ENCODE results near the gene CERK.

The CERK gene

DNA sequence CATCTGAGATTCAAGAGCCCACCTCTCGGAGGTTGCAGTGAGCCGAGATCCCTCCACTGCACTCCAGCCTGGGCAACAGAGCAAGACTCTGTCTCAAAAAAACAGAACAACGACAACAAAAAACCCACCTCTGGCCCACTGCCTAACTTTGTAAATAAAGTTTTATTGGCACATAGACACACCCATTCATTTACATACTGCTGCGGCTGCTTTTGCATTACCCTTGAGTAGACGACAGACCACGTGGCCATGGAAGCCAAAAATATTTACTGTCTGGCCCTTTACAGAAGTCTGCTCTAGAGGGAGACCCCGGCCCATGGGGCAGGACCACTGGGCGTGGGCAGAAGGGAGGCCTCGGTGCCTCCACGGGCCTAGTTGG lies 70.8 kb downstream of the CERK start:
- Histone ChIP-seq H3K27me3 (ENCODE audit: control insufficient read depth, insufficient read depth, low read length) (no peaks in the 10 kb centered on the region), H3K4me3 (ENCODE audit: low read depth, low read length) (no peak overlapping the region), H3K9me3 (ENCODE audit: control insufficient read depth, insufficient read depth, low read length) (no peaks in the 10 kb centered on the region), H3K36me3 (ENCODE audit: control insufficient read depth, insufficient read depth, low read length) (peaks cover 5% of the 10 kb centered on the region), H3K4me1 (ENCODE audit: control insufficient read depth, insufficient read depth, low read length) (no peaks in the 10 kb centered on the region), H3K9ac (ENCODE audit: low read depth, low read length) (no peak overlapping the region)

DNA sequence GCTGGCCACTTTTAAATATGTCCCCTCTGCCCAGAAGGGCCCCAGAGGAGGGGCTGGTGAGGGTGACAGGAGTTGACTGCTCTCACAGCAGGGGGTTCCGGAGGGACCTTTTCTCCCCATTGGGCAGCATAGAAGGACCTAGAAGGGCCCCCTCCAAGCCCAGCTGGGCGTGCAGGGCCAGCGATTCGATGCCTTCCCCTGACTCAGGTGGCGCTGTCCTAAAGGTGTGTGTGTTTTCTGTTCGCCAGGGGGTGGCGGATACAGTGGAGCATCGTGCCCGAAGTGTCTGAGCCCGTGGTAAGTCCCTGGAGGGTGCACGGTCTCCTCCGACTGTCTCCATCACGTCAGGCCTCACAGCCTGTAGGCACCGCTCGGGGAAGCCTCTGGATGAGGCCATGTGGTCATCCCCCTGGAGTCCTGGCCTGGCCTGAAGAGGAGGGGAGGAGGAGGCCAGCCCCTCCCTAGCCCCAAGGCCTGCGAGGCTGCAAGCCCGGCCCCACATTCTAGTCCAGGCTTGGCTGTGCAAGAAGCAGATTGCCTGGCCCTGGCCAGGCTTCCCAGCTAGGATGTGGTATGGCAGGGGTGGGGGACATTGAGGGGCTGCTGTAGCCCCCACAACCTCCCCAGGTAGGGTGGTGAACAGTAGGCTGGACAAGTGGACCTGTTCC lies 71.3 kb downstream of the CERK start:
- Histone ChIP-seq H3K4me3 (ENCODE audit: low read depth, low read length) (no peak overlapping the region), H3K27me3 (ENCODE audit: control insufficient read depth, insufficient read depth, low read length) (no peaks in the 10 kb centered on the region), H3K4me1 (ENCODE audit: control insufficient read depth, insufficient read depth, low read length) (no peaks in the 10 kb centered on the region), H3K36me3 (ENCODE audit: control insufficient read depth, insufficient read depth, low read length) (peaks cover 5% of the 10 kb centered on the region), H3K9ac (ENCODE audit: low read depth, low read length) (no peak overlapping the region), H3K9me3 (ENCODE audit: control insufficient read depth, insufficient read depth, low read length) (no peaks in the 10 kb centered on the region)

DNA sequence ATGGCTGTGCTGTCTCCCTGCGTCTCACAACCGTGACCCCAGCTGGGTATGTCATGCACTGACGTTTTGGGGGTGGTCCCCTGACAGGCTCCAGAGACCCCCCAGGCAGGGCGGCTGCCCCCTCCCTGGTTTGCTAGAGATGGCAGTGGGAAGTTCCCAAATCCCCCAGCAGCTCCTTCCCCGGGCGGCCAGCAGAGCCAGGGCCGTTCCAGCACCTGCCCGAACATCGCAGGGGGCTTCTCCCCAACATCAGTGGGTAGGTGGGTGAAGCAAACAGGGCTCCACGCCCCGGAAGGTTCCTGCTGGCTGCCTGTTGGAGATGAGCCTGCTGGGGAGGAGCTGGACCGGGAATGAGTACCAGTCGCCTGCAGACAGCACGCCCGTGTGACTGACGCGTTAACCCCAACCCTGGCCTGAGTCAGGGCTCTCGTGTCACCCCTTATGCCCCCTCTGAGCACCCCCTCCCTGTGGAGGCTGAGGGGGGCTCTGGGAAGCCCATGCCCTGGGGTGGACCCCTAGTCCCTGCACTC lies 72.2 kb downstream of the CERK start:
- peaks cover 5% of the 10 kb centered on the region for H3K36me3 ChIP-seq (ENCODE audit: control insufficient read depth, insufficient read depth, low read length)

DNA sequence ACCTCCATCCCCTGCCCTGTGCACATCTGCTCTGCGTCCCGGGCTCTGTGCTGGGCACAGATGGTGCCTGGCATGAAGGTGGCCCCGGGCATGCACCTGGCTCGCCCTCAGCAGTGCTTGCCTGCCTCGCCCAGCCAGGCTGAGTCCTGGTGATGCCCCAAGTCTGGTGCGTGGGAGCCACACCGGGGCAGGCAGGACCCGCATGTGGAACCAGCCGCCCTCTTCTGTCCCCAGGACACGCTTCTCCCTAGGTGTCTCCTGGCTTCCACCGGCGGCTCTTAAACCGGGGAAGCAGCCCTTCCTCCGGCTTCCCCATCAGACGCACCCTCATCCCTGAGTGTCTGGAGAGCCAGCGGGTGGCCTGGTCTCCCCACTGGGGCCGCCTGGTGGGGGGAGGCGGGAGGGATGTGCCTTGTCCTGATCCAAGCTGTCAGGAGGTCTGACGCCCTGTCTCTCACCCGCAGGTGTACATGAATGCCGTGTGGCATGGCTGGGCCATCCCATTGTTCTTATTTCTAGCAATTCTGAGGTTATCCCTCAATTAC lies 72.8 kb downstream of the CERK start:
- H3K9ac ChIP-seq (ENCODE audit: low read depth, low read length), result no peak overlapping the region
- no peak overlapping the region for H3K4me3 ChIP-seq (ENCODE audit: low read depth, low read length)
- H3K9me3 ChIP-seq (ENCODE audit: control insufficient read depth, insufficient read depth, low read length), result no peaks in the 10 kb centered on the region
- no peaks in the 10 kb centered on the region for H3K27me3 ChIP-seq (ENCODE audit: control insufficient read depth, insufficient read depth, low read length)
- H3K4me1 ChIP-seq (ENCODE audit: control insufficient read depth, insufficient read depth, low read length), result no peaks in the 10 kb centered on the region
- peaks cover 5% of the 10 kb centered on the region for H3K36me3 ChIP-seq (ENCODE audit: control insufficient read depth, insufficient read depth, low read length)

More for the DNA sequence above, 72.2 kb downstream of the CERK start:
- Histone ChIP-seq H3K4me1 (ENCODE audit: control insufficient read depth, insufficient read depth, low read length) (no peaks in the 10 kb centered on the region), H3K9me3 (ENCODE audit: control insufficient read depth, insufficient read depth, low read length) (no peaks in the 10 kb centered on the region), H3K4me3 (ENCODE audit: low read depth, low read length) (no peak overlapping the region), H3K27me3 (ENCODE audit: control insufficient read depth, insufficient read depth, low read length) (no peaks in the 10 kb centered on the region), H3K9ac (ENCODE audit: low read depth, low read length) (no peak overlapping the region)

DNA sequence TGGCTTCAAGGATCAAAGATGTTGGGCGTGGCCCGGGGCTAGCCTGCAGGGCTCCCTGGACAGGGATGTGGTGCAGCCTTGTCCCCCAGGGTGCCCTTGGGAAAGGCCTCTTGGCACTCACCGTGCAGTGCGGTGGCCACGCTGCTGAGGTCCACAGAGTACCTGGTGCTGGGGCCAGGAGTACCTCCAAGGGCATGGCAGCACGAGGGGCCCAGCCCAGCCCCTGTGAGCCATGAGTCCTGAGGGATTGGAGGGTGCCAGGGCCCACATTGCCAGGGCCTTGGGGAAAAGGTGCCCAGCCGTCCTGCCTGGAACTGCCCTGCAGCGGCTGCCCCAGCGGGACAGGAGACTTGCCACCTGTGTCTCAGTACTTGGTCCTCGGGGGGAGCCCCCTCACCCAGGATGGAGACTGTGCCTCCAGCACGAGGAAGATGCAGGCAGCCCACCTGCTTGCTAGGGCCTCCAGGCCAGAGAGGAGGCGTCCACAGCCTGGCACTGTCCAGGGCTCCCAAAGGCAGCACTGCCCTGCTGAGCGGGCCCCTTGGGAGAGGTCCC lies 73.7 kb downstream of the CERK start:
- H3K9me3 ChIP-seq (ENCODE audit: control insufficient read depth, insufficient read depth, low read length), result no peaks in the 10 kb centered on the region
- no peaks in the 10 kb centered on the region for H3K4me1 ChIP-seq (ENCODE audit: control insufficient read depth, insufficient read depth, low read length)
- H3K27me3 ChIP-seq (ENCODE audit: control insufficient read depth, insufficient read depth, low read length), result no peaks in the 10 kb centered on the region
- H3K4me3 ChIP-seq (ENCODE audit: low read depth, low read length), result no peak overlapping the region
- H3K9ac ChIP-seq (ENCODE audit: low read depth, low read length), result no peak overlapping the region
- peaks cover 5% of the 10 kb centered on the region for H3K36me3 ChIP-seq (ENCODE audit: control insufficient read depth, insufficient read depth, low read length)

DNA sequence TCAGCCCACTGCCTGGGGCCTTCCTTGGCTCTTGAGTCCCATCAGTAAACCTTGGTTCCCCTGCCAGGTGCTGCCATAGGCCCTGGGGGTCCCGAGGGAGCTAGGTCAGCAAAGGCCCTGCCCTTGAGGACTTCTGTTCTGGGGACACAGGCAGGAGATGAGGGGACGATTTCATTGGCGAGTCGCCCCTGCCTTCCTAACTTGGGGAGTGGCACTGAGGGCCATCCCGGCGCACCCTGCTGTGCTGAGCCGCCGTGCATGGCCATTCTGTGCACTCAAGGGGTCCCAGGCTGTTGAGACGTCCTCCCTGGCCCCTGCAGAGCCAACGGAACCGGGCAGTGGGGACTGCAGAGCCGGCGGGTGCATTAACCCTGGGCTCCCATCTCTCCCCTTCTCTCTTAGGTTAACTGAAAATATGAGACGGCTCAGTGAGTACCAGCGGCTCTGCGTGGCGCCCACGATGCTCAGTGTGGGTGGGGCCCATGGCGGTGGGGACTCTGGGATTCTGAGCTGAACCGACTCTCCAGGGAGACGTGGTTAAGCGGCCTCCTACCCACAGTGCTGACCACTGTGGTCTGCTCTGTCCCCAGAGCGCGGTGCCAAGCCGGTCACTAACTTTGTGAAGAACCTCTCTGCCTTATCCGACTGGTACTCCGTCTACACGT lies 74.5 kb downstream of the CERK start:
- Histone ChIP-seq H3K9me3 (ENCODE audit: control insufficient read depth, insufficient read depth, low read length) (no peaks in the 10 kb centered on the region), H3K36me3 (ENCODE audit: control insufficient read depth, insufficient read depth, low read length) (peaks cover 5% of the 10 kb centered on the region), H3K4me1 (ENCODE audit: control insufficient read depth, insufficient read depth, low read length) (no peaks in the 10 kb centered on the region), H3K9ac (ENCODE audit: low read depth, low read length) (no peak overlapping the region), H3K4me3 (ENCODE audit: low read depth, low read length) (no peak overlapping the region), H3K27me3 (ENCODE audit: control insufficient read depth, insufficient read depth, low read length) (no peaks in the 10 kb centered on the region)

DNA sequence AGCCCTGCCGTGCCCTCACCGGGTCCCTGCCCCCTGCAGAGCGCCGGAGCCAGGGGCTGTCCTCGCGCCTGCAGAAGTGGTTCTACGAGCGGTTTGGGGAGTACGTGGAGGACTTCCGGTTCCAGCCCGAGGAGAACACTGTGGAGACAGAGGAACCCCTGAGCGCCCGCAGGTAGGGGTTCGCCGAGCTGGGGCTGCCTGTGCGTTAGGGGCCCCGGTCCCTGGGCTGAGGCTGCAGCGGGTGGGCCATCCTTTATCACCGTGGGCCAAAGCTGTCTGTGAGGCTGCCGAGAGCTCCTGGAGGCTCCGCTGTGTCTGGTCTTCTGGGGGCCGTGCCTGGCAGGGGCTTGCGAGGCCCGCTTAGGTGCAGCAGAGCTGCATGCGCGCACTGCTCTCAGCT lies 75.1 kb downstream of the CERK start:
- Histone ChIP-seq H3K36me3 (ENCODE audit: control insufficient read depth, insufficient read depth, low read length) (peaks cover 2% of the 10 kb centered on the region), H3K9me3 (ENCODE audit: control insufficient read depth, insufficient read depth, low read length) (no peaks in the 10 kb centered on the region), H3K9ac (ENCODE audit: low read depth, low read length) (no peak overlapping the region), H3K27me3 (ENCODE audit: control insufficient read depth, insufficient read depth, low read length) (no peaks in the 10 kb centered on the region), H3K4me3 (ENCODE audit: low read depth, low read length) (no peak overlapping the region), H3K4me1 (ENCODE audit: control insufficient read depth, insufficient read depth, low read length) (no peaks in the 10 kb centered on the region)

DNA sequence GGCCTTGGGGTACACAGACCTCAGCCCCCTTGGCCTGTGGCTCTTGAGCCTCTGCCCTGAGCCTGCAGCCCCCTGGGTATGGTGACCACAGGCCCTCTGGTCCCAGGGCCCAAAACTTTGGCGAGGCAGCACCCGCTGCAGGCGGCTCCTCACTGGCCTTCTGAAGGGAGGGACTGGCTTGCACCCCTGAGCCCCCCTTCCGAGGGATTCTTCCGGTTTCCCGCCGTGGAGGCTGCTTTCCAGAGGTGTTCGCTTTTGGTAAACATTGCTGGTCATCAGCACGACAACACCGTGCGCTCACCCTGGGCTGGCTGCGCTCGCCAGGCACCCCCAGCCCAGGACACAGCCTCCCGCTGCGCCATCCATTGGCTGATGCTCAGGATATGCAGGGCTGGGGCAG lies 75.8 kb downstream of the CERK start:
- H3K9ac ChIP-seq (ENCODE audit: low read depth, low read length), result no peak overlapping the region
- H3K36me3 ChIP-seq (ENCODE audit: control insufficient read depth, insufficient read depth, low read length), result peaks cover 2% of the 10 kb centered on the region
- H3K9me3 ChIP-seq (ENCODE audit: control insufficient read depth, insufficient read depth, low read length), result no peaks in the 10 kb centered on the region
- no peaks in the 10 kb centered on the region for H3K4me1 ChIP-seq (ENCODE audit: control insufficient read depth, insufficient read depth, low read length)
- H3K27me3 ChIP-seq (ENCODE audit: control insufficient read depth, insufficient read depth, low read length), result no peaks in the 10 kb centered on the region
- H3K4me3 ChIP-seq (ENCODE audit: low read depth, low read length), result no peak overlapping the region

DNA sequence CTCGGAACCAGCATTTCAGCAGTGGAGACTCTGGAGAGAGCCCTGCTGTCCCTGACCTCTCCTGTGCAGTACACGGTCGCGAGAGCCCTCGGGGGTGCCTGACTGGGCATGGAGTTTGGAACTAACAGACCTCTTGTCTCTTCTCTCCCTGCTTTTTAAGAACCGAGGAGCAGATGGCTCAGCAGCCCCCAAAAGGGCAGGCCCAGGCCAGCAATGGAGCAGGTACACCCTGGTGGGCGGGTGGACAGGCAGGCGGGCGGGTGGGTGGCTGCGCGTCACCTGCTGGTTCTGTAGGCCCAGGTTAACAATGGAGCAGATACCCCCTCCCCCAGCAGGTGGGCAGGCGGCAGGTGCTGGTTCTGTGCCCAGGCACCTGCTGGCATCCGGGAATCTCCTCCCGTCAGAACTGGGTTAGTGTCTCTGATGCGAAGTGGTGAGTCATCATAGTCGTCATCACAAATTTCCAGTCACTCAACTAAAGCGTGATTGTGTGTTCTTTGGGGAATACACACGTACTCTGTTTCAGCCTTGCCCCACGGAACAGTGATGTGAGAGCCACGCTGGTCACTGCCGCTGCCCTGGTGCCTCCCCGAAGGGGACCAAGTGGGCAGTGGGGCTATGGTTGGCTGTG lies 76.7 kb downstream of the CERK start:
- Histone ChIP-seq H3K4me1 (ENCODE audit: control insufficient read depth, insufficient read depth, low read length) (no peaks in the 10 kb centered on the region), H3K9me3 (ENCODE audit: control insufficient read depth, insufficient read depth, low read length) (no peaks in the 10 kb centered on the region), H3K36me3 (ENCODE audit: control insufficient read depth, insufficient read depth, low read length) (peaks cover 2% of the 10 kb centered on the region), H3K9ac (ENCODE audit: low read depth, low read length) (no peak overlapping the region), H3K4me3 (ENCODE audit: low read depth, low read length) (no peak overlapping the region), H3K27me3 (ENCODE audit: control insufficient read depth, insufficient read depth, low read length) (no peaks in the 10 kb centered on the region)

DNA sequence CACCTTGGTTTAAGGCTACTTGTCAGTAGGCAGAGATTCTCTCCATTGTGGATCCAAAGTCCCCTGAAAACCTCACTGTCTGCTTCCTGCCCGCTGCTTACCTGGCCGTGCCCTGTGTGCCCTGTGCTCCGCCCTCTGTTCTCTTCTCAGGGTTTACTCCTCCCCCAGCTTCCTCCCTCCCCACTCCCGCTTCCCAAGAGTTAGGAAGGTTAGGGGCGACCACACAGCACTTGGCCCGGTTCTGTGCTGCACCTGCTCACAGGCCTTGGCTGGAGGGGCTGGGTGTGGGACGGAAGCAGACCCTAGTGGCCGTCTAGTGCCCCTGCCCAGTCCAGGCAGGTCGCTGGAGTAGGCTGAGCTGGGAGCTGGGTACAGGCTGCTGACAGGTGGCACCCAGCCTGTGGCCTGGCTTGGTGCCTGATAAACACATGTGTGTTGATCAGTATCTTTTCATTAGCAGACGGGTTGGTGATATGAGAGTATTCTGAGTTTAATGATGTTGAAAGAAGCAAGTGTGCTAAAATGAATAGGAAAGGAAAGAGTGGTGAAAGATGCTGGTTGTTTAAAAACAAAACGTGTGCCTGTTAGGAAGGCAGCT lies 77.3 kb downstream of the CERK start:
- H3K36me3 ChIP-seq (ENCODE audit: control insufficient read depth, insufficient read depth, low read length), result peaks cover 2% of the 10 kb centered on the region
- no peak overlapping the region for H3K9ac ChIP-seq (ENCODE audit: low read depth, low read length)
- H3K27me3 ChIP-seq (ENCODE audit: control insufficient read depth, insufficient read depth, low read length), result no peaks in the 10 kb centered on the region
- H3K4me1 ChIP-seq (ENCODE audit: control insufficient read depth, insufficient read depth, low read length), result no peaks in the 10 kb centered on the region
- no peak overlapping the region for H3K4me3 ChIP-seq (ENCODE audit: low read depth, low read length)
- no peaks in the 10 kb centered on the region for H3K9me3 ChIP-seq (ENCODE audit: control insufficient read depth, insufficient read depth, low read length)

DNA sequence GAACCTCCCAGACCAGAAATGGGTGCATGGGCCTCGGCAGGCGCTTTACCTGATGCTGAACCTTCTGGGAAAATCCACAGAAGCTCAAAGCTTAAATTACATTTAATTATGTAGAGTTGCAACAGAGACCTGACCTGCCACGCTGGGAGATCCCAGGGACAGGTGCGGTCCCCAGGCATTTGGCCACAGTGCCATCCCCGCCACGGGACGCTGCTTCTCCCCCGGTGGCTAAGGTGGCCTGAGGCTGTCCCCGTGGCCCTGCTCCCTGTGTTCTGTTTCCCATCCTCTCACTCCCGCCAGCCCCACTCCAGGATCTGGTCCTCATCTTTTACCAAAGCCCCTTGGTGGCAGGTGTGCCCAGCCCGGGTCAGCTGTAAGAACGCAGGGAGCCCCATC lies 78.3 kb downstream of the CERK start:
- Histone ChIP-seq H3K4me3 (ENCODE audit: low read depth, low read length) (no peak overlapping the region), H3K9ac (ENCODE audit: low read depth, low read length) (no peak overlapping the region), H3K36me3 (ENCODE audit: control insufficient read depth, insufficient read depth, low read length) (peaks cover 2% of the 10 kb centered on the region), H3K27me3 (ENCODE audit: control insufficient read depth, insufficient read depth, low read length) (no peaks in the 10 kb centered on the region), H3K4me1 (ENCODE audit: control insufficient read depth, insufficient read depth, low read length) (no peaks in the 10 kb centered on the region), H3K9me3 (ENCODE audit: control insufficient read depth, insufficient read depth, low read length) (no peaks in the 10 kb centered on the region)
